RWPE2 (cell line): ENCODE results near the gene NRAP.
A peak's percentile ranks its signal among the peaks of the same experiment; 100 is the strongest.

ENCODE experiments used
- ATAC-seq: fragments of 200-7000 bp; cut with Tn5 transposase; 3 replicates; pipeline ENCODE4 v1.9.1; 2021; ENCODE audit warnings: low read depth
- DNase-seq: peaks from one replicate; pipeline ENCODE4 v3.0.0-alpha.2; 2020; ENCODE audit warnings: low spot score
- H3K27ac ChIP-seq: fragments of 450-650 bp; 2 replicates; pipeline ENCODE4 v1.5.1; 2017; ENCODE audit warnings: mild to moderate bottlenecking; ENCODE audit not compliant: poor library complexity, severe bottlenecking
- H3K27me3 ChIP-seq: fragments of 250-450 bp; sonication (Bioruptor Pico); 2 replicates; pipeline ENCODE4 v1.5.1; 2021; ENCODE audit warnings: mild to moderate bottlenecking, moderate library complexity; ENCODE audit not compliant: insufficient read depth, poor library complexity, severe bottlenecking
- H3K36me3 ChIP-seq: fragments of 250-450 bp; sonication (Bioruptor Pico); 2 replicates; pipeline ENCODE4 v1.5.1; 2020; ENCODE audit warnings: low read depth, mild to moderate bottlenecking, moderate library complexity
- H3K4me1 ChIP-seq: fragments of 250-450 bp; sonication (Bioruptor Pico); 2 replicates; pipeline ENCODE4 v1.5.1; 2021; ENCODE audit warnings: mild to moderate bottlenecking, moderate library complexity; ENCODE audit not compliant: insufficient read depth, poor library complexity, severe bottlenecking
- H3K4me3 ChIP-seq: fragments of 250-450 bp; sonication (Bioruptor Pico); 2 replicates; pipeline ENCODE4 v1.5.1; 2021; ENCODE audit warnings: mild to moderate bottlenecking, moderate library complexity; ENCODE audit not compliant: severe bottlenecking
- H3K9me3 ChIP-seq: fragments of 250-450 bp; sonication (Bioruptor Pico); 2 replicates; pipeline ENCODE4 v1.5.1; 2021; ENCODE audit warnings: mild to moderate bottlenecking, moderate library complexity; ENCODE audit not compliant: severe bottlenecking
- TF ChIP-seq, protein P1 (sequence below): fragments of 450-650 bp; IDR thresholded peaks from one replicate; pipeline ENCODE4 v1.5.1; 2017; ENCODE audit warnings: mild to moderate bottlenecking, moderate library complexity; ENCODE audit not compliant: poor library complexity, severe bottlenecking

Gene NRAP

DNA sequence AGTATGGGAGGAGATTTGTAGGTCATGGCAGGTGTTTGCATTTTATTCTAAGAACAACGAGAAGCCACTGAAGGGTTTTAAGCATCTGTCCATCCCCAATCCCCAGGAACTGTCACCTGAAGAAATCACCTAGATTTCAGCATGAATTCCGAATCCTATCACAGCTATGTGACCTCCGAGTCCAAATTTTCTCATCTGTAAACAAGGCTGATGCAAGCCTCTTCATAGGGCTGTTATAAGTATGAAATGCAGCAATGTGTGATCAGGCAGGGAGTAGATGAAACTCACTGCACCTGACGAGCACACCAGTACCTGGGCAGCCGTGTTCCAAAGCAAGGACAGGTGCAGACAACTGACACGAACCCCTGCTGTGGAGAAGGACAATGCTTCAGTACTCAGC lies 97.0 kb downstream of the NRAP start:
- no peak overlapping the region for H3K4me3 ChIP-seq
- ATAC-seq (no peak), DNase-seq (no peak)
- H3K27ac ChIP-seq, result no peak overlapping the region
- no peaks in the 10 kb centered on the region for H3K27me3 ChIP-seq
- TF ChIP-seq, protein P1, sequence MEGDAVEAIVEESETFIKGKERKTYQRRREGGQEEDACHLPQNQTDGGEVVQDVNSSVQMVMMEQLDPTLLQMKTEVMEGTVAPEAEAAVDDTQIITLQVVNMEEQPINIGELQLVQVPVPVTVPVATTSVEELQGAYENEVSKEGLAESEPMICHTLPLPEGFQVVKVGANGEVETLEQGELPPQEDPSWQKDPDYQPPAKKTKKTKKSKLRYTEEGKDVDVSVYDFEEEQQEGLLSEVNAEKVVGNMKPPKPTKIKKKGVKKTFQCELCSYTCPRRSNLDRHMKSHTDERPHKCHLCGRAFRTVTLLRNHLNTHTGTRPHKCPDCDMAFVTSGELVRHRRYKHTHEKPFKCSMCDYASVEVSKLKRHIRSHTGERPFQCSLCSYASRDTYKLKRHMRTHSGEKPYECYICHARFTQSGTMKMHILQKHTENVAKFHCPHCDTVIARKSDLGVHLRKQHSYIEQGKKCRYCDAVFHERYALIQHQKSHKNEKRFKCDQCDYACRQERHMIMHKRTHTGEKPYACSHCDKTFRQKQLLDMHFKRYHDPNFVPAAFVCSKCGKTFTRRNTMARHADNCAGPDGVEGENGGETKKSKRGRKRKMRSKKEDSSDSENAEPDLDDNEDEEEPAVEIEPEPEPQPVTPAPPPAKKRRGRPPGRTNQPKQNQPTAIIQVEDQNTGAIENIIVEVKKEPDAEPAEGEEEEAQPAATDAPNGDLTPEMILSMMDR, result no peak
- H3K9me3 ChIP-seq, result no peaks in the 10 kb centered on the region
- H3K4me1 ChIP-seq, result no peaks in the 10 kb centered on the region
- H3K36me3 ChIP-seq, result no peaks in the 10 kb centered on the region

DNA sequence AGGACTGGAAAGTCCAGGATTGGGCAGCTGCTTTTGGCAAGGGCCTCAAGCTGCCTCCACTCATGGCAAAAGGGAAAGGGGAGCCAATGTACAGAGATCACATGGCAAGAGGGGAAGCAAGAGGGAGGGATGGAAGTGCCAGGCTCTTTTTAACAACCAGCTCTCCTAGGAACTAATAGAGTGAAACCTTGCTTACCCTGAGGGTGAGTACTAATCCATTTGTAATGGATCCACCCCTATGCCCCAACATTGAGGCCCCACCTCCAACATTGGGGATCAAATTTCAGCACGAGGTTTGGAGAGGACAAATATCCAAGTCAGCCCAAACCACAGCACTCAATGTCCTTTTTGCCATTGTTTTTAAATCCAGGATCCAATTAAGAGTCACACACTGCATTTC lies 98.5 kb downstream of the NRAP start:
- Histone ChIP-seq H3K36me3 (no peaks in the 10 kb centered on the region), H3K4me3 (no peak overlapping the region), H3K27ac (no peak overlapping the region), H3K27me3 (no peaks in the 10 kb centered on the region), H3K4me1 (no peaks in the 10 kb centered on the region), H3K9me3 (no peaks in the 10 kb centered on the region)
- DNase-seq (no peak), ATAC-seq (peak; percentile 49)
- TF ChIP-seq, protein P1, result no peak

DNA sequence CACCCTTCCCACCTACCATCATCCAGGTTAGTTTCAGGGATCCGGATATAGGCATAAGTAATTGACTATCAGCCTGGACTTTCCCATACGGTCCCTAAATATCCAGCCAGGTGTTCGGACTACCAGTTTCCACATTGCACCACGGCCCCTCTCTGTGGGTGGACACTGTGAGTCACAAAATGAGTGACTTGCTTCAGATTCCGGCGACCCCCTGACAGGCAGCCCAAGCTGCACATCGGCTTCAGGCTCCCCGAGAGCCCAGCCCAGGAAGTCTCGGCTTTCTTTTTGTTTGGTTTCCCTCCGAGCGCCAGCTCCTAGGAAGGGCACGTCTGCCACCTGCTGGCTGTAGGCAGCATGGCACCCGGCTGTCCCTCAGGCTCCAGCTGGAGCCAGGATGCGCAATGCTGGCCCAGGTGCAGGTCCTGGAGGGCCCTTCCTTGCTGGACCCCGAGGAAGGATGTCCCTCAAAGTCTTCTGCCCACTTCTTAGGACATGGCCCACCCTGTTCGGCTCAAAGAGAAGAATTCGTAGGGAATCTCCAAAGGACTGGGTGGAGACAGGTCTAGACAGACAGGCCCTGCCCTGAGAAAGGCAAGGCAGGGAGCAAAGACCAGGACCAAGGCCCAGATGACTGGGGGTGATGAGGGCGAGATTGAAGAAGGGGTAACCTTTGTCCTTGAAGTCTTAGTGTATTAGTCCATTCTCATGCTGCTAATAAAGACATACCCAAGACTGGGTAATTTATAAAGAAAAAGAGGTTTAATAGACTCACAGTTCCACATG lies 100.3 kb downstream of the NRAP start:
- DNase-seq, result no peak
- Histone ChIP-seq H3K36me3 (no peaks in the 10 kb centered on the region), H3K27ac (no peak overlapping the region), H3K4me1 (no peaks in the 10 kb centered on the region), H3K27me3 (no peaks in the 10 kb centered on the region), H3K9me3 (no peaks in the 10 kb centered on the region), H3K4me3 (peak overlapping the region; percentile 18)
- TF ChIP-seq, protein P1, result peak; percentile 98
- peak; percentile 89 for ATAC-seq

DNA sequence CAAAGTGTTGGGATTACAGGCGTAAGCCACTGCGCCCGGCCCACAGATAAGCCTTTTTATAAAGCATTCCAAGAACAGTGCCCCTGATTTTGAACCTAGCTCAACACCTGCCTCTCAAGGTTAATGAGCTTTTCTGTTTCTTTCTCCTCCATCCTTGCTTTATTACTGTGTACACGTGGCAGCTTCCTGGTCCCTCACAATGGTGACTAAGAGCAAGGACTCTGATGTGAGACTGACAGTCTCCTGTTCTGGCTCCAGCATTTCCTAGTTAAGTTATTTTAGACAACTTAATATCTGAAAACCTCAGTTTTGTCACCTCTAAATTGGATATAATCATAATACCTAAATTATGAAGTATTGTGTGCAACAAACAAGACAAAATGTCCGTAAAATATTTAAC lies 101.1 kb downstream of the NRAP start:
- Histone ChIP-seq H3K27ac (no peak overlapping the region), H3K27me3 (no peaks in the 10 kb centered on the region), H3K4me1 (no peaks in the 10 kb centered on the region), H3K9me3 (no peaks in the 10 kb centered on the region), H3K4me3 (no peak overlapping the region), H3K36me3 (no peaks in the 10 kb centered on the region)
- ATAC-seq, result no peak
- no peak for DNase-seq
- TF ChIP-seq, protein P1, result no peak

GRCh38 chr10:113562069-113562468 lies 101.8 kb downstream of the NRAP start:
- no peak for DNase-seq
- H3K27me3 ChIP-seq, result no peaks in the 10 kb centered on the region
- H3K27ac ChIP-seq, result no peak overlapping the region
- ATAC-seq, result no peak
- no peak overlapping the region for H3K4me3 ChIP-seq
- H3K36me3 ChIP-seq, result no peaks in the 10 kb centered on the region
- TF ChIP-seq, protein P1, result no peak
- H3K9me3 ChIP-seq, result no peaks in the 10 kb centered on the region
- no peaks in the 10 kb centered on the region for H3K4me1 ChIP-seq
